Upper lobe of left lung (tissue), 6 donors: ENCODE data around the gene DNAH8. TPM values are rescaled to one million over a fixed set of nuclear protein-coding genes. Genes with fewer than 3 reads are reported as not detected.

Source experiments
- ATAC-seq, 2 donors: fragments of 200-7000 bp; cut with Tn5 transposase; one replicate each; pipeline ENCODE4 v1.9.1; 2022; ENCODE audit warnings: mild to moderate bottlenecking in 2 of 2, moderate library complexity in 2 of 2; ENCODE audit not compliant: low FRiP score in 2 of 2
- DNase-seq, 2 donors: peaks; one replicate each; pipeline ENCODE4 v3.0.0-alpha.2; 2019 to 2020
- H3K27ac ChIP-seq, 4 donors: fragments of 200-600 bp; sonication (generic); one replicate each; pipeline ENCODE4 v1.5.1; 2016 to 2019
- H3K27me3 ChIP-seq, 4 donors: fragments of 200-600 bp; sonication (generic); one replicate each; pipeline ENCODE4 v1.5.1; 2017 to 2019
- H3K36me3 ChIP-seq, 4 donors: fragments of 200-600 bp; sonication (generic); one replicate each; pipeline ENCODE4 v1.5.1; 2016 to 2019
- H3K4me1 ChIP-seq, 4 donors: fragments of 200-600 bp; sonication (generic); one replicate each; pipeline ENCODE4 v1.5.1; 2018 to 2019
- H3K4me3 ChIP-seq, 4 donors: fragments of 200-600 bp; sonication (generic); one replicate each; pipeline ENCODE4 v1.5.1; 2017 to 2019; ENCODE audit warnings: mild to moderate bottlenecking in 2 of 4, moderate library complexity in 1 of 4
- H3K9me3 ChIP-seq, 4 donors: fragments of 200-600 bp; sonication (generic); one replicate each; pipeline ENCODE4 v1.5.1; 2018 to 2019
- EP300 ChIP-seq, 4 donors: sonication (generic); formaldehyde crosslinking; IDR thresholded peaks; one replicate each; pipeline ENCODE4 v1.5.1; 2017; ENCODE audit warnings: antibody characterized with exemption in 4 of 4, control low read depth in 2 of 4
- POLR2A ChIP-seq, 4 donors: fragments of 450-650 bp; IDR thresholded peaks; one replicate each; pipeline ENCODE4 v1.5.1; 2016 to 2017; ENCODE audit warnings: antibody characterized with exemption in 4 of 4, mild to moderate bottlenecking in 2 of 4
- POLR2AphosphoS5 ChIP-seq, 2 donors: sonication (generic); formaldehyde crosslinking; IDR thresholded peaks; one replicate each; pipeline ENCODE4 v1.5.1; 2017; ENCODE audit warnings: antibody characterized with exemption in 2 of 2
- WGBS, 2 donors: methylation state at CpG; one replicate each; pipeline ENCODE4 v1.1.5; 2017 to 2018; 5-methylcytosine and 5-hydroxymethylcytosine counted together
- total RNA-seq, 6 donors: library from RNA; depleted of rRNA in 4 of 6; stranded (reverse); fragments of >200 nt in 4 of 6; gene quantifications; one replicate each; pipeline versions ENCODE4 v1.1.0 to v1.2.1, GENCODE V29; 2016 to 2021
- TF ChIP-seq, protein P1 (sequence below), 6 experiments: fragments of 450-650 bp in 4 of 6; fragments of 200-600 bp in 2 of 6; sonication (generic) in 2 of 6; IDR thresholded peaks; one replicate each; pipeline ENCODE4 v1.5.1; 2016 to 2019; ENCODE audit warnings: antibody characterized with exemption in 6 of 6
- donor health status: DM: no; HTN: no; CAD: no; lungs with moderate emphysema.
- donor health status: DM: no; HTN: yes; CAD: no; lungs with severe emphysema.

Gene DNAH8
- total RNA-seq, 6 donors from 2014 or later = under 0.01 to 0.24 (median 0.15) TPM; not detected in 2

DNA sequence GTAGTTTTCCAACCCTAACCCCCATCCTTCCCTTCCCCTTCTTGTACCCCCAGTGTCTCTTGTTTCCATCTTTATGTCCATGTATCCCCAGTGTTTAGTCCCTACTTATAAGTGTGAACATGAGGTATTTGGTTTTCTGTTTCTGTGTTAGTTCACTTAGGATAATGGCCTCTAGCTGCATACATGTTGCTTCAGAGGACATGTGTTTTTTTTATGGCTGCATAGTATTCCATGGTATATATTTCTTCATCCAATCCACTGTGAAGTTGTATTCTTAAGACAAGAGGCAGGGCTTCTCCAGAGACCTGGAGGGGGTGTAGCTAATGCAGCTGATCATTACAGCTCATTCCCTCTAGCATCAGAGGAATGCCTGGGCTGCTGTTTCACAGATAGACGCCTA, 4.2 kb downstream of the DNAH8 start:
- H3K4me3 ChIP-seq = no peak overlapping the region
- TF ChIP-seq POLR2A (IDR thresholded peaks at IDR 0.05) = no peak
- TF ChIP-seq EP300 (IDR thresholded peaks at IDR 0.05) = no peak
- no peak for TF ChIP-seq POLR2AphosphoS5 (IDR thresholded peaks at IDR 0.05)
- TF ChIP-seq, protein P1, sequence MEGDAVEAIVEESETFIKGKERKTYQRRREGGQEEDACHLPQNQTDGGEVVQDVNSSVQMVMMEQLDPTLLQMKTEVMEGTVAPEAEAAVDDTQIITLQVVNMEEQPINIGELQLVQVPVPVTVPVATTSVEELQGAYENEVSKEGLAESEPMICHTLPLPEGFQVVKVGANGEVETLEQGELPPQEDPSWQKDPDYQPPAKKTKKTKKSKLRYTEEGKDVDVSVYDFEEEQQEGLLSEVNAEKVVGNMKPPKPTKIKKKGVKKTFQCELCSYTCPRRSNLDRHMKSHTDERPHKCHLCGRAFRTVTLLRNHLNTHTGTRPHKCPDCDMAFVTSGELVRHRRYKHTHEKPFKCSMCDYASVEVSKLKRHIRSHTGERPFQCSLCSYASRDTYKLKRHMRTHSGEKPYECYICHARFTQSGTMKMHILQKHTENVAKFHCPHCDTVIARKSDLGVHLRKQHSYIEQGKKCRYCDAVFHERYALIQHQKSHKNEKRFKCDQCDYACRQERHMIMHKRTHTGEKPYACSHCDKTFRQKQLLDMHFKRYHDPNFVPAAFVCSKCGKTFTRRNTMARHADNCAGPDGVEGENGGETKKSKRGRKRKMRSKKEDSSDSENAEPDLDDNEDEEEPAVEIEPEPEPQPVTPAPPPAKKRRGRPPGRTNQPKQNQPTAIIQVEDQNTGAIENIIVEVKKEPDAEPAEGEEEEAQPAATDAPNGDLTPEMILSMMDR (IDR thresholded peaks at IDR 0.05) = no peak
- H3K27ac ChIP-seq = no peak overlapping the region
- H3K4me1 ChIP-seq = peaks cover 4 to 12% (median 9%) of the 10 kb centered on the region in 4 donors
- ATAC-seq (no peak), DNase-seq (no peak)
- peaks cover 0 to 4% (median 0%) of the 10 kb centered on the region in 4 donors for H3K27me3 ChIP-seq
- H3K9me3 ChIP-seq = no peaks in the 10 kb centered on the region
- WGBS, 2 donors = 83 to 100% methylated on average over 1 of the region's 1 CpG
- H3K36me3 ChIP-seq = no peaks in the 10 kb centered on the region

DNA sequence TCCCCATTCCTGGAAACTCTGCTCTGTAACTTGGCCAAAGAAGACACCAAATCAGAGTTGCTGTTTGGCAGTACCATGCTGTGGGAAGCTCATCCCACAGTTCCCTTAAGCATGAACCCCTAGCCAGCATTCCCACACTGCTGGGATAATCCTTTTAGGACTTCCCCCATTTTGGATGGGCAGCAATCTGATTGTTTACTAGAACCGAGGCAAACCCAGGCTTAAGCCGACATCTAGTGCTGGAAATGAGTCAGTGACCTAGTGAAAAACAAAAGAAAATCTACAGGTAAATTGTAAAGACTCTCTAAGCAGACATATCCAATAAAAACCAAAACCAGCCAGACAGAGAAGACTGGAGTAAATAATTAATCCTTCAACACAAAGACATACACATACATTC, 5.2 kb downstream of the DNAH8 start:
- Histone ChIP-seq H3K27me3 (peaks cover 0 to under 1% (median 0%) of the 10 kb centered on the region in 4 donors), H3K4me1 (peaks cover 0 to 2% (median under 1%) of the 10 kb centered on the region in 4 donors), H3K36me3 (no peaks in the 10 kb centered on the region), H3K9me3 (no peaks in the 10 kb centered on the region), H3K27ac (no peak overlapping the region), H3K4me3 (no peak overlapping the region)
- ATAC-seq (no peak), DNase-seq (no peak)
- no peak for TF ChIP-seq POLR2AphosphoS5 (IDR thresholded peaks at IDR 0.05)
- no peak for TF ChIP-seq EP300 (IDR thresholded peaks at IDR 0.05)
- TF ChIP-seq, protein P1 (IDR thresholded peaks at IDR 0.05) = no peak
- no peak for TF ChIP-seq POLR2A (IDR thresholded peaks at IDR 0.05)
- 15 to 42% methylated on average over 2 of the region's 2 CpGs for WGBS, 2 donors

DNA sequence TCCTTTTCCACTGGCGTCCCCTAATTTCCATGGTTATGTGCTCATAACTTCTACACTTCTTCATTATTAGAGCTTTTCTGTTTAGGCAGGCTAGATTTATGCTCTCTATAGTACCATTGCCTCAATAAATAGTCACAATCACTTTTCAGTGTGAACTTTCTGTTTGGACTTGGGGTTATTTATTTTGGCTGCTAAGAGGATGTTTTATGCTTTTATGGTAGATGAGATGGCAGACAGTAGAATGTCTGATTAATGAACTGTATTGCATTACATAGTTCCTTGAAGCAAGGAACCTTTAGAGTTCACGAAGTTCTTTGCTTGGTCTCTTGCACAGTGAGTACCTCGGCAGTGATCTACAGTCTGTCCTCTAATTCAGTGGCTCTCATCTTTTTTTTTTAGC, 6.9 kb downstream of the DNAH8 start:
- Histone ChIP-seq H3K36me3 (no peaks in the 10 kb centered on the region), H3K27ac (no peak overlapping the region), H3K4me3 (no peak overlapping the region), H3K4me1 (no peaks in the 10 kb centered on the region), H3K27me3 (no peaks in the 10 kb centered on the region), H3K9me3 (no peaks in the 10 kb centered on the region)
- WGBS, 2 donors = 86 to 87% methylated on average over 3 of the region's 3 CpGs
- TF ChIP-seq POLR2AphosphoS5 (IDR thresholded peaks at IDR 0.05) (no peak), POLR2A (IDR thresholded peaks at IDR 0.05) (no peak), EP300 (IDR thresholded peaks at IDR 0.05) (no peak)
- TF ChIP-seq, protein P1 (IDR thresholded peaks at IDR 0.05) = no peak
- DNase-seq (no peak), ATAC-seq (no peak)

DNA sequence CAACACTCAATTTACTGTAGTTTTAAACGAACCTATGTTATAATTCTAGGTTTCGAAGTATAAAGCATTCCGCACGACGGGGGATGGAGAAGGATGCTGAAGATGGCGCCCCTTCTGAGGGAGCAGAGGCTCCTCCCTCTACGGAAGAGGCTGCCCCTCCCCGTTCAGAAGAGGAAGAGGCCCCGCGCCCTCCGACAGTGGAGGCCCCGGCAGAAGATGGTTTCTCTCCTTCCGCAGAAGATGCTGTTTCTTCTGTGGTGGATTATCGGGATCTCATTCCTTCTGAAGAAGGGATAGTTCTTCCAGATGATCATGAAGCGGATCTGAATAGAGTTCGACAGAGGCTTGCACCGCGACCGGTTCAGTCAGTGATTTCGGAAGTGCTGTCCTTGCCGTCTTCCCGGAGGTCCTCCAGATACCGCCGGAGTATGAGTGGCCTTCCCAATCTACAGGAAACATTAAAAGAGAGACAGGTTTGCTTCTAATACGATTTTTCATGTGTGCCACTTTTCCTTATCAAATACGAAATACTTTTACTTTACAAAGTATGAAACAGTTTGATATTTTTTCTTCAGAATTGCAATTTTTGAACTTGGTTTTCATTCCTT, 7.7 kb downstream of the DNAH8 start:
- H3K4me3 ChIP-seq = no peak overlapping the region
- H3K4me1 ChIP-seq = no peaks in the 10 kb centered on the region
- no peaks in the 10 kb centered on the region for H3K36me3 ChIP-seq
- 91% methylated on average over 21 to 26 of the region's 26 CpGs for WGBS, 2 donors
- no peak for ATAC-seq
- no peaks in the 10 kb centered on the region for H3K9me3 ChIP-seq
- DNase-seq = peak in 1 of 2 donors; percentile 11
- H3K27me3 ChIP-seq = no peaks in the 10 kb centered on the region
- H3K27ac ChIP-seq = no peak overlapping the region
- TF ChIP-seq POLR2A (IDR thresholded peaks at IDR 0.05) = no peak
- TF ChIP-seq, protein P1 (IDR thresholded peaks at IDR 0.05) = no peak
- no peak for TF ChIP-seq POLR2AphosphoS5 (IDR thresholded peaks at IDR 0.05)
- TF ChIP-seq EP300 (IDR thresholded peaks at IDR 0.05) = no peak

DNA sequence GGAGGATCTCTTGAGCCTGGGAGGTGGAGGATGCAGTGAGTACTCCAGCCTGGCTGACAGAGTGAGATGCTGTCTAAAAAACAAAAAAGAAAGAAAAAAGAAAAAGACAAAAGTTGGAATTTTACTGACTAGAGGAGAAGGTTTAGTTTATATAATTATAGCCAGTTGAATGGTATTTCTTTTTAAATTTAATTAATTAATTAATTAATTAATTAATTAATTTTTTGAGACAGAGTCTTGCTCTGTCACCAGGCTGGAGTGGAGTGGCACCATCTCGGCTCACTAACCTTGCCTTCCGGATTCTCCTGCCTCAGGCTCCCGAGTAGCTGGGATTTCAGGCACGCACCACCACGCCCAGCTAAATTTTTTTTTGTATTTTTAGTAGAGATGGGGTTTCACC, 8.7 kb downstream of the DNAH8 start:
- H3K4me1 ChIP-seq = no peaks in the 10 kb centered on the region
- no peaks in the 10 kb centered on the region for H3K36me3 ChIP-seq
- no peak for DNase-seq
- H3K9me3 ChIP-seq = no peaks in the 10 kb centered on the region
- no peak for ATAC-seq
- H3K27ac ChIP-seq = no peak overlapping the region
- WGBS, 2 donors = 96 to 99% methylated on average over 5 of the region's 5 CpGs
- H3K27me3 ChIP-seq = no peaks in the 10 kb centered on the region
- H3K4me3 ChIP-seq = no peak overlapping the region
- TF ChIP-seq, protein P1 (IDR thresholded peaks at IDR 0.05) = no peak
- TF ChIP-seq POLR2AphosphoS5 (IDR thresholded peaks at IDR 0.05) = no peak
- TF ChIP-seq POLR2A (IDR thresholded peaks at IDR 0.05) = no peak
- no peak for TF ChIP-seq EP300 (IDR thresholded peaks at IDR 0.05)
